Stimulated activated CD4-positive, alpha-beta T cell treated with anti-CD3 and anti-CD28 coated beads, Interleukin-4, amount 100 ng/mL, for 48 hours (primary cell): Measurements from ENCODE around the gene GDAP2.
"Not testable (repeated sequence)": the region's sequence is repeated elsewhere in the genome, so short reads cannot be mapped to it uniquely, and the experiment has no call there.

Source experiments
- DNase-seq, 2 donors: peaks; one replicate each; pipeline ENCODE4 v3.0.0-alpha.2; 2020; ENCODE audit warnings: low read depth in 2 of 2

Gene GDAP2

GRCh38 chr1:117929343-117930172 lies at the start of gene GDAP2, which contains the start of gene WDR3:
Gene GDAP2, minus strand, starts transcription at chr1:117929621. Its CDS starts 9,264 bp downstream, at chr1:117920357.
Gene WDR3, plus strand, starts transcription at chr1:117929739. Its CDS starts 3,581 bp downstream, at chr1:117933320.
- DNase-seq = peak; percentile 86 to 95

- no peak for DNase-seq
Measured at GRCh38 chr1:117976381-117976780, 47.0 kb upstream of the GDAP2 start.

- DNase-seq = no peak
Measured at GRCh38 chr1:117971777-117972176, 42.4 kb upstream of the GDAP2 start.

GRCh38 chr1:117970252-117970651 lies 40.8 kb upstream of the GDAP2 start:
- DNase-seq = no peak

- DNase-seq = no peak
Measured at GRCh38 chr1:117967881-117968280, 38.5 kb upstream of the GDAP2 start.

- no peak for DNase-seq
Measured at GRCh38 chr1:117967477-117967876, 38.1 kb upstream of the GDAP2 start.

- no peak for DNase-seq
Measured at GRCh38 chr1:117964290-117965038, 35.0 kb upstream of the GDAP2 start.

- DNase-seq = no peak
Measured at GRCh38 chr1:117959364-117959763, 29.9 kb upstream of the GDAP2 start.

GRCh38 chr1:117952386-117952785 lies 23.0 kb upstream of the GDAP2 start:
- DNase-seq = no peak

- no peak for DNase-seq
Measured at GRCh38 chr1:117942293-117942692, 12.9 kb upstream of the GDAP2 start.

- no peak for DNase-seq
Measured at GRCh38 chr1:117933769-117934168, 4.3 kb upstream of the GDAP2 start.

- DNase-seq = no peak
Measured at GRCh38 chr1:117932576-117932975, 3.2 kb upstream of the GDAP2 start.

GRCh38 chr1:117930484-117930883 lies 1.1 kb upstream of the GDAP2 start:
- DNase-seq = no peak

- DNase-seq = no peak
Measured at GRCh38 chr1:117930173-117930447, 689 bp upstream of the GDAP2 start.

GRCh38 chr1:117928881-117929342 lies 509 bp downstream of the GDAP2 start:
- DNase-seq = peak in 1 of 2 donors; percentile 14

GRCh38 chr1:117925981-117926380 lies 3.4 kb downstream of the GDAP2 start:
- DNase-seq = no peak

- DNase-seq = not testable (repeated sequence)
Measured at GRCh38 chr1:117922717-117923116, 6.7 kb downstream of the GDAP2 start.

GRCh38 chr1:117921991-117922390 lies 7.4 kb downstream of the GDAP2 start:
- DNase-seq = no peak

GRCh38 chr1:117919376-117919775 lies 10.0 kb downstream of the GDAP2 start:
- no peak for DNase-seq

- DNase-seq = no peak
Measured at GRCh38 chr1:117911051-117911450, 18.4 kb downstream of the GDAP2 start.

GRCh38 chr1:117905019-117905418 lies 24.4 kb downstream of the GDAP2 start:
- DNase-seq = no peak

GRCh38 chr1:117904485-117904884 lies 24.9 kb downstream of the GDAP2 start:
- DNase-seq = no peak

- DNase-seq = no peak
Measured at GRCh38 chr1:117902944-117903343, 26.5 kb downstream of the GDAP2 start.
